Hepatocyte (in vitro differentiated cells): Measurements from ENCODE around the gene SGPL1.

Experiments
- CTCF ChIP-seq: fragments of 200-600 bp; sonication (generic); IDR thresholded peaks from 2 replicates; pipeline ENCODE4 v1.5.1; 2016; ENCODE audit warnings: antibody characterized with exemption, mild to moderate bottlenecking; ENCODE audit not compliant: poor library complexity
- EZH2 ChIP-seq: fragments of 200-600 bp; sonication (generic); IDR thresholded peaks from 2 replicates; pipeline ENCODE4 v1.6.1; 2016; ENCODE audit warnings: antibody characterized with exemption, mild to moderate bottlenecking, borderline replicate concordance

- TF ChIP-seq CTCF (no peak), EZH2 (no peak)
Observed at GRCh38 chr10:70845816-70846215, 30.1 kb downstream of the SGPL1 start.
